Lower leg skin (tissue), 4 donors: ENCODE data around the gene ITGA11. TPM values are rescaled to one million over a fixed set of nuclear protein-coding genes. Genes with fewer than 3 reads are reported as not detected.

Source experiments
- DNase-seq, 2 donors: peaks; one replicate each; pipeline ENCODE4 v3.0.0-alpha.2; 2019; ENCODE audit warnings: low spot score in 2 of 2
- H3K4me3 ChIP-seq: fragments of 200-600 bp; sonication (generic); 2 replicates; pipeline ENCODE4 v1.5.1; 2017; ENCODE audit warnings: mild to moderate bottlenecking, low read depth; ENCODE audit not compliant: poor library complexity, severe bottlenecking
- POLR2A ChIP-seq, 2 donors: fragments of 450-650 bp; IDR thresholded peaks; one replicate each; pipeline ENCODE4 v1.6.1; 2016 to 2017; ENCODE audit warnings: antibody characterized with exemption in 2 of 2, mild to moderate bottlenecking in 1 of 2, moderate library complexity in 1 of 2
- WGBS, 2 donors: methylation state at CpG; one replicate each; pipeline ENCODE4 v1.1.5; 2018; 5-methylcytosine and 5-hydroxymethylcytosine counted together
- intact Hi-C: fragments of 100-400 bp; cut with DNase I; formaldehyde crosslinking; loops from one replicate; pipeline ENCODE4 v1.15.0; 2023; ENCODE audit warnings: low total_unique reads
- total RNA-seq, 4 donors: library from RNA; depleted of rRNA; stranded (reverse); fragments of >200 nt; gene quantifications; one replicate each; pipeline ENCODE4 v1.1.0, GENCODE V29; 2016
- TF ChIP-seq, protein P1 (sequence below), 3 donors: fragments of 450-650 bp; IDR thresholded peaks; one replicate each; pipeline ENCODE4 v1.5.1; 2016; ENCODE audit warnings: antibody characterized with exemption in 3 of 3, mild to moderate bottlenecking in 3 of 3, moderate library complexity in 2 of 3

Gene ITGA11
- total RNA-seq, 4 donors from 2014 or later, result 0.51 to 3.5 (median 2.0) TPM

DNA sequence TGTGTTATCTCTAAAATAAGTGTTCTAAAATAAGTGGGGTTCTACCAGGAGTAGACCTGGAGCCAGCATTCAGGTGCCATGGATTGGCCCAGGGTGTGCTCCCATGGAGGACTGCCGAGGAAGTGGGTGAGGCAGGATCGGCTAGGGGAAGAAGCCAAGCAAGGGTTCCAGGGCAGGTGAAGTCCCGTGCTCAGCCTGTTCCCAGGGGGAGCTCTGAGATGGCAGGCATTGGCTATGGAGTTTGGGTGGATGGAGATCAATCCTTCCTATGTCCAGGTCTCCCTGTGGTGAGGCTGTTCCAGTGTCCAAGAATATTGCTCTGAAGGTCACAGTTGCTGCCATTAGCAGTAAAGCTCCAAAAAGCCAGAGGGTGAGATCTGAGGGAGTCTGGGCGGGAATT is 46.9 kb upstream of the ITGA11 start:
- no peak for TF ChIP-seq POLR2A (IDR thresholded peaks at IDR 0.05)
- TF ChIP-seq, protein P1, sequence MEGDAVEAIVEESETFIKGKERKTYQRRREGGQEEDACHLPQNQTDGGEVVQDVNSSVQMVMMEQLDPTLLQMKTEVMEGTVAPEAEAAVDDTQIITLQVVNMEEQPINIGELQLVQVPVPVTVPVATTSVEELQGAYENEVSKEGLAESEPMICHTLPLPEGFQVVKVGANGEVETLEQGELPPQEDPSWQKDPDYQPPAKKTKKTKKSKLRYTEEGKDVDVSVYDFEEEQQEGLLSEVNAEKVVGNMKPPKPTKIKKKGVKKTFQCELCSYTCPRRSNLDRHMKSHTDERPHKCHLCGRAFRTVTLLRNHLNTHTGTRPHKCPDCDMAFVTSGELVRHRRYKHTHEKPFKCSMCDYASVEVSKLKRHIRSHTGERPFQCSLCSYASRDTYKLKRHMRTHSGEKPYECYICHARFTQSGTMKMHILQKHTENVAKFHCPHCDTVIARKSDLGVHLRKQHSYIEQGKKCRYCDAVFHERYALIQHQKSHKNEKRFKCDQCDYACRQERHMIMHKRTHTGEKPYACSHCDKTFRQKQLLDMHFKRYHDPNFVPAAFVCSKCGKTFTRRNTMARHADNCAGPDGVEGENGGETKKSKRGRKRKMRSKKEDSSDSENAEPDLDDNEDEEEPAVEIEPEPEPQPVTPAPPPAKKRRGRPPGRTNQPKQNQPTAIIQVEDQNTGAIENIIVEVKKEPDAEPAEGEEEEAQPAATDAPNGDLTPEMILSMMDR (IDR thresholded peaks at IDR 0.05), result no peak
- 70 to 71% methylated on average over 4 of the region's 4 CpGs for WGBS, 2 donors
- intact Hi-C loops, result no loop called here
- DNase-seq, result peak in 1 of 2 donors; percentile 62
- H3K4me3 ChIP-seq, result no peak overlapping the region

DNA sequence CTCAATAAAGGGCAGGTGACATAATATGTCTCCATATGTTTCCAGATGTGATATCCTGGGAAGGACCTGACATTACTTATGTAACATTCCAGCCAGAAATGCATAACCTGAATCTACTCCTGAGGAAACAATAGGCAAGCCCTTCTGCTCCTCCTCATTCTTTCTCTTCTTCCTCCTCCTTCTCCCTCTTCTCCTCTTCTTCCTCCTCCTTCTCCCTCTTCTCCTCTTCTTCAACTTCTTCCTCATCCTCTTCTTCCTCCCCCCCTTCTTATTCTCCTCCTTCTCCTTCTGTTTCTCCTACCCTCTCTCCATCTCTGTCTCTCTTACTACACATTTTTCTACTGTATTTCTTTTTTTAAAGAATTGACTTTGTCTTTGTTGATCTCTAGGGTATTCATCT is 43.5 kb upstream of the ITGA11 start:
- no peak overlapping the region for H3K4me3 ChIP-seq
- DNase-seq, result no peak
- TF ChIP-seq POLR2A (IDR thresholded peaks at IDR 0.05), result no peak
- TF ChIP-seq, protein P1 (IDR thresholded peaks at IDR 0.05), result no peak
- intact Hi-C loops, result no loop called here

DNA sequence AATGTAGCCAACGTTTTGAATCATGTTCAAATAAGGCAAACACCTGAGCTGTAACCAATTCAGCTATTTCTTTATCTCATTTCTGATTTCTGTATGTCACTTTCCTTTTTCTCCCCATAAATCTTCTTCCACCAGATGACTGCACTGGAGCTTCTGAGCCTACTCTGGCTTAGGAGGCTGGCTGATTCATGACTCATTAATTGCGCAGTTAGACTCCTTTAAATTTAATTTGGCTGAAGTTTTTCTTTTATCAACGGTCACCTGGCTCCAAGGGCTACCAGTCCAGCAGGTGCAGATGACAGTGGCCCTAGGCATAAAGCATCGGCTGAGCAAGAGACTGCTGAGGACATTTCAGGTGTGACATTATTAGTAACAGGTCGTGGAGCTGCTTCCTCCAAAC is 39.6 kb upstream of the ITGA11 start:
- no peak for DNase-seq
- 55 to 67% methylated on average over 5 of the region's 5 CpGs for WGBS, 2 donors
- intact Hi-C loops, result no loop called here
- TF ChIP-seq, protein P1 (IDR thresholded peaks at IDR 0.05), result no peak
- TF ChIP-seq POLR2A (IDR thresholded peaks at IDR 0.05), result no peak
- no peak overlapping the region for H3K4me3 ChIP-seq

DNA sequence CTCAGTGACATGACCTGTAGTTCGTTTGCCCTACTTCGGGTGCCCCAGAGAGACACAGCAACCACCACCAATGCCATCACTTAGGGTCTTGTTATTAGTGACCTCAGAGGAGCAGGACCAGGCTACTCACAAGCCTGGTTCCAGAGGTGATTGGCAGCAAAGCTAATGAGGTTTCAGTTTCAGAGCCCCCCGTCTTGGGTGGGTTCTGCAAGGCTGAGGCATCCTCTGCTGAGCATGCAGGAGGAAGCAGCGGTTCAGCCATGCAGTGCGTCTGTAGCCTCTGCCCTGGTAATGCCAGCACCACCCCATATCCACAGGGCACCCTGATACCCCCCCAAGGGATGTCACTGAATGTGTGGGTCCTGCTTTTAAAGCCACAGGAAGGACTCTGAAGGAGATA is 39.0 kb upstream of the ITGA11 start:
- H3K4me3 ChIP-seq, result no peak overlapping the region
- intact Hi-C loops, result no loop called here
- TF ChIP-seq, protein P1 (IDR thresholded peaks at IDR 0.05), result no peak
- TF ChIP-seq POLR2A (IDR thresholded peaks at IDR 0.05), result no peak
- 97% methylated on average over 4 to 5 of the region's 5 CpGs for WGBS, 2 donors
- peak in 1 of 2 donors; percentile 64 for DNase-seq

DNA sequence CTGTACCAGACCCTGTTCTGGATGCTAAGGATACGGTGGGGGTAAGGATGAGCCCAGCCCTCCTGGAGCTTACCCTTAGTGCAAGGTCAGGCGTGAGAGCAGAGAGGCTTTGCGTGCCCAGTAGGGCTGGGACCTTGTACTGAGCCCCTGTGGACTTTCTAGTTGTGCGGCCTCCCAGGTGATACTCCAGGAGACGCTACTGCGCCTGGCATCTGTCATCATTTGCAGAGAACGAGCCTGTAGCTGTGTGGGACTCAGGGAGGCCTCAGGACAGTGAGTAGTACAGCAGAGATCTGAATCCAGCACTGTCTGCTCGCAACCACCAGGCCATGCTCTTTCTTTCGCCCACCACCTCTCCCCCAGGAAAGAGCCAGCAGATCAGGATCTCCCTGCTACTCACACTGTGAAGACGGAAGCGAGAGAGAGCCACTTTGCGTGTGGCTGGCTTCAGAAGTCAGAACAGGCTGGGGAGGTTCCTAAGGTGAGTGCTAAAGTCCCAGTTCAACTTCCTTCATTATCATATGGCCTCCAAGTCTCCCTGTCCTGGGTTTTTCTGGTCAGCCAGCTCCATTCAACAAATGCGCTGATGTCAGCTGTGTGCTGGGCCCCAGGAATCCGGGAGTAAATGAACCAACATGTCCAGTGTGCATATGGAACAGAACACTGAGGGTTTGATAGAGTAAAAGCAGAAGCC is 38.2 kb upstream of the ITGA11 start:
- 82 to 89% methylated on average over 14 of the region's 14 CpGs for WGBS, 2 donors
- TF ChIP-seq POLR2A (IDR thresholded peaks at IDR 0.05), result no peak
- TF ChIP-seq, protein P1 (IDR thresholded peaks at IDR 0.05), result no peak
- H3K4me3 ChIP-seq, result no peak overlapping the region
- intact Hi-C loops, result no loop called here
- DNase-seq, result peak in 1 of 2 donors; percentile 67
